ENCODE data around the gene GPR17. TPM values are rescaled to one million over a fixed set of nuclear protein-coding genes. Genes with fewer than 3 reads are reported as not detected.

GPR17 gene
- total RNA-seq, 4 donors from 2014 or later = not detected

- DNase-seq = peak in 2 of 3 donors; percentile 14 to 32
- no peak for TF ChIP-seq CTCF (IDR thresholded peaks at IDR 0.05)
- TF ChIP-seq POLR2A (IDR thresholded peaks at IDR 0.05) = no peak
- Histone ChIP-seq H3K27me3 (no peaks in the 10 kb centered on the region), H3K27ac (no peak overlapping the region), H3K9me3 (no peaks in the 10 kb centered on the region), H3K36me3 (peaks cover 0 to 60% (median 0%) of the 10 kb centered on the region in 3 donors), H3K4me1 (peaks cover 0 to 12% (median 2%) of the 10 kb centered on the region in 4 donors), H3K4me3 (no peak overlapping the region)
Observed at GRCh38 chr2:127618551-127619202, 27.3 kb upstream of the GPR17 start.

- H3K27me3 ChIP-seq = no peaks in the 10 kb centered on the region
- TF ChIP-seq POLR2A (IDR thresholded peaks at IDR 0.05) = no peak
- H3K9me3 ChIP-seq = no peaks in the 10 kb centered on the region
- H3K4me1 ChIP-seq = peaks cover 0 to 12% (median 2%) of the 10 kb centered on the region in 4 donors
- H3K36me3 ChIP-seq = peaks cover 0 to 61% (median 0%) of the 10 kb centered on the region in 3 donors
- peak overlapping the region in 1 of 4 donors; percentile 61 for H3K27ac ChIP-seq
- DNase-seq = peak; percentile 13 to 28 (median 27)
- H3K4me3 ChIP-seq = no peak overlapping the region
Observed at GRCh38 chr2:127619203-127619590, 26.8 kb upstream of the GPR17 start.

- peaks cover 0 to 63% (median 0%) of the 10 kb centered on the region in 3 donors for H3K36me3 ChIP-seq
- peak overlapping the region in 1 of 4 donors; percentile 61 for H3K27ac ChIP-seq
- TF ChIP-seq CTCF (IDR thresholded peaks at IDR 0.05) (no peak), POLR2A (IDR thresholded peaks at IDR 0.05) (no peak)
- H3K4me3 ChIP-seq = peak overlapping the region in 1 of 4 donors; percentile 23
- no peaks in the 10 kb centered on the region for H3K9me3 ChIP-seq
- no peaks in the 10 kb centered on the region for H3K27me3 ChIP-seq
- peak; percentile 47 to 57 (median 56) for DNase-seq
- H3K4me1 ChIP-seq = peaks cover 0 to 12% (median 2%) of the 10 kb centered on the region in 4 donors
Observed at GRCh38 chr2:127619877-127620705, 25.9 kb upstream of the GPR17 start.

GRCh38 chr2:127620866-127621265 is 25.1 kb upstream of the GPR17 start:
- no peaks in the 10 kb centered on the region for H3K27me3 ChIP-seq
- H3K4me1 ChIP-seq = peaks cover 0 to 12% (median 2%) of the 10 kb centered on the region in 4 donors
- H3K36me3 ChIP-seq = peaks cover 0 to 70% (median 0%) of the 10 kb centered on the region in 3 donors
- peak overlapping the region in 1 of 4 donors; percentile 61 for H3K27ac ChIP-seq
- no peak overlapping the region for H3K4me3 ChIP-seq
- no peaks in the 10 kb centered on the region for H3K9me3 ChIP-seq
- TF ChIP-seq CTCF (IDR thresholded peaks at IDR 0.05) (peak in 1 of 6 experiments; percentile 9), POLR2A (IDR thresholded peaks at IDR 0.05) (no peak)
- peak in 2 of 3 donors; percentile 68 to 75 for DNase-seq

GRCh38 chr2:127621981-127622431 is 23.9 kb upstream of the GPR17 start:
- H3K27ac ChIP-seq = no peak overlapping the region

More at GRCh38 chr2:127621981-127622431, 23.9 kb upstream of the GPR17 start:
- Histone ChIP-seq H3K36me3 (peaks cover 0 to 70% (median 0%) of the 10 kb centered on the region in 3 donors), H3K9me3 (no peaks in the 10 kb centered on the region), H3K4me1 (peaks cover 0 to 12% (median 2%) of the 10 kb centered on the region in 4 donors), H3K4me3 (no peak overlapping the region), H3K27me3 (no peaks in the 10 kb centered on the region)
- peak; percentile 12 to 38 (median 36) for DNase-seq
- TF ChIP-seq CTCF (IDR thresholded peaks at IDR 0.05) = no peak
